ENCODE data around the gene REC8. TPM values are rescaled to one million over a fixed set of nuclear protein-coding genes. Genes with fewer than 3 reads are reported as not detected.
A peak's percentile ranks its signal among the peaks of the same experiment; 100 is the strongest.

The REC8 gene
- total and polyA plus RNA-seq, 2 of the 13 experiments (the other 11 are each of a cell fraction or from before 2014, with no cell fraction given): 3.4 to 14.7 TPM

DNA sequence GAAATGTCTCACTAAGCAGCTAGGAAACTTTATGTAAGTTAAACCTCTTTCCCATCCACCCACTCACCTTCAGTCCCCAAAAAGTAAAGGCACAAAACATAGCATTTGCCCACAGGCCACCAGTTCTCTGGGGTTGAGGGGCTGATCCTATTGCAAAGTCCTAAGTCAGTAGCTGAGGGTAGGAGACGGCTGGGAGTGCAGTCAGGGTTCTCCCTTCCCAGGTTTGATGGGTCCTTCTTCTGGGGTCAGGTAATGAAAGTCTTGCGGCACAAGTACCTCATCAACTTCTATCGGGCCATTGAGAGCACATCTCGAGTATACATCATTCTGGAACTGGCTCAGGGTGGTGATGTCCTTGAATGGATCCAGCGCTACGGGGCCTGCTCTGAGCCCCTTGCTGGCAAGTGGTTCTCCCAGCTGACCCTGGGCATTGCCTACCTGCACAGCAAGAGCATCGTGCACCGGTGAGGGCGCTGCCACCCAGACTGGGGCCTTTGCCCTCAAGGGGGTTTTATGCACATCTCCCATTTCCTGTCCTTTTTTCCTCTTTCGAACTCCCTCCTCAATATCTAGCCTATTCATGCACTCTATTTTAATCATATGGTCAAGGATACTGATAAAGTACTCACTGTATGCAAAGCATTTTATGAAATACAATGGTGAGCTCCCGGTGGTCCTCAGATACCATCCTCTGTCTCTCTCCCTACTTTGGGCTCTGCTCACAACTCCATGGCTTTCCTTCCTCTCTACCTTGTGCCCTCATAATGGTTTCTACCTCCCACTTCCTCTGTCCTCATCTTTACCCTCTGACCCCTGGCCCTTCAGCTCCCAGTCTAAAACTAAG lies 34.6 kb downstream of the REC8 start (continued):
- TF ChIP-seq, protein P1, sequence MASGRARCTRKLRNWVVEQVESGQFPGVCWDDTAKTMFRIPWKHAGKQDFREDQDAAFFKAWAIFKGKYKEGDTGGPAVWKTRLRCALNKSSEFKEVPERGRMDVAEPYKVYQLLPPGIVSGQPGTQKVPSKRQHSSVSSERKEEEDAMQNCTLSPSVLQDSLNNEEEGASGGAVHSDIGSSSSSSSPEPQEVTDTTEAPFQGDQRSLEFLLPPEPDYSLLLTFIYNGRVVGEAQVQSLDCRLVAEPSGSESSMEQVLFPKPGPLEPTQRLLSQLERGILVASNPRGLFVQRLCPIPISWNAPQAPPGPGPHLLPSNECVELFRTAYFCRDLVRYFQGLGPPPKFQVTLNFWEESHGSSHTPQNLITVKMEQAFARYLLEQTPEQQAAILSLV (CRISPR knock-in tag; IDR thresholded peaks at IDR 0.05; ENCODE audit: borderline replicate concordance): no peak
- TF ChIP-seq NFKBIZ (CRISPR knock-in tag; IDR thresholded peaks at IDR 0.05) (no peak), TCF12 (IDR thresholded peaks at IDR 0.05) (no peak), TCF12 (CRISPR knock-in tag; IDR thresholded peaks at IDR 0.05) (0 out of 2 replicates have a peak, but pooled peaks have one; percentile 34), ZNF558 (CRISPR knock-in tag; IDR thresholded peaks at IDR 0.05; ENCODE audit: borderline replicate concordance) (no peak), ZNF660 (CRISPR knock-in tag; IDR thresholded peaks at IDR 0.05; ENCODE audit: borderline replicate concordance, low read depth) (no peak), IRF2 (CRISPR knock-in tag; IDR thresholded peaks at IDR 0.05) (no peak), ZNF335 (CRISPR knock-in tag; IDR thresholded peaks at IDR 0.05) (no peak), ZNF432 (CRISPR knock-in tag; IDR thresholded peaks at IDR 0.05; ENCODE audit: borderline replicate concordance) (no peak), SYNCRIP (IDR thresholded peaks at IDR 0.05; ENCODE audit: insufficient read depth, low read depth, low read length) (no peak), ZNF468 (CRISPR knock-in tag; IDR thresholded peaks at IDR 0.05) (no peak), RFXANK (CRISPR knock-in tag; IDR thresholded peaks at IDR 0.05) (no peak), KAT2B (IDR thresholded peaks at IDR 0.05; ENCODE audit: borderline replicate concordance, low read depth, low read length) (no peak), PHB2 (IDR thresholded peaks at IDR 0.05; ENCODE audit: partially characterized antibody) (no peak), KLF13 (CRISPR knock-in tag; IDR thresholded peaks at IDR 0.05) (no peak), RORA (CRISPR knock-in tag; IDR thresholded peaks at IDR 0.05) (no peak), ETV6 (CRISPR knock-in tag; conservative IDR thresholded peaks at IDR 0.05) (no peak), ZNF333 (CRISPR knock-in tag; IDR thresholded peaks at IDR 0.05; ENCODE audit: borderline replicate concordance) (0 out of 2 replicates have a peak, but pooled peaks have one; percentile 64), HES4 (CRISPR knock-in tag; IDR thresholded peaks at IDR 0.05; ENCODE audit: borderline replicate concordance) (no peak), RXRB (CRISPR knock-in tag; IDR thresholded peaks at IDR 0.05; ENCODE audit: borderline replicate concordance) (no peak), FOXJ3 (CRISPR knock-in tag; IDR thresholded peaks at IDR 0.05; ENCODE audit: borderline replicate concordance) (no peak), ZNF891 (CRISPR knock-in tag; IDR thresholded peaks at IDR 0.05) (no peak)
- TF ChIP-seq, protein P2, sequence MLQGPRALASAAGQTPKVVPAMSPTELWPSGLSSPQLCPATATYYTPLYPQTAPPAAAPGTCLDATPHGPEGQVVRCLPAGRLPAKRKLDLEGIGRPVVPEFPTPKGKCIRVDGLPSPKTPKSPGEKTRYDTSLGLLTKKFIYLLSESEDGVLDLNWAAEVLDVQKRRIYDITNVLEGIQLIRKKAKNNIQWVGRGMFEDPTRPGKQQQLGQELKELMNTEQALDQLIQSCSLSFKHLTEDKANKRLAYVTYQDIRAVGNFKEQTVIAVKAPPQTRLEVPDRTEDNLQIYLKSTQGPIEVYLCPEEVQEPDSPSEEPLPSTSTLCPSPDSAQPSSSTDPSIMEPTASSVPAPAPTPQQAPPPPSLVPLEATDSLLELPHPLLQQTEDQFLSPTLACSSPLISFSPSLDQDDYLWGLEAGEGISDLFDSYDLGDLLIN (CRISPR knock-in tag; IDR thresholded peaks at IDR 0.05; ENCODE audit: borderline replicate concordance): no peak
- TF ChIP-seq, protein P3, sequence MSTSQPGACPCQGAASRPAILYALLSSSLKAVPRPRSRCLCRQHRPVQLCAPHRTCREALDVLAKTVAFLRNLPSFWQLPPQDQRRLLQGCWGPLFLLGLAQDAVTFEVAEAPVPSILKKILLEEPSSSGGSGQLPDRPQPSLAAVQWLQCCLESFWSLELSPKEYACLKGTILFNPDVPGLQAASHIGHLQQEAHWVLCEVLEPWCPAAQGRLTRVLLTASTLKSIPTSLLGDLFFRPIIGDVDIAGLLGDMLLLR (CRISPR knock-in tag; IDR thresholded peaks at IDR 0.05): peak; percentile 18; the same call in 1 of the 2 replicates

Data from HepG2 (cell line).